Measurements from ENCODE around the gene RAB30.

- TF ChIP-seq RAD21 (IDR thresholded peaks at IDR 0.05; ENCODE audit: low read depth) (no peak), TAF1 (IDR thresholded peaks at IDR 0.05; ENCODE audit: low read depth) (no peak), TCF12 (IDR thresholded peaks at IDR 0.05; ENCODE audit: low read depth) (no peak), YY1 (IDR thresholded peaks at IDR 0.05; ENCODE audit: low read depth) (no peak), CREB1 (IDR thresholded peaks at IDR 0.05; ENCODE audit: low read depth) (no peak), CEBPB (IDR thresholded peaks at IDR 0.05) (no peak), EGR1 (IDR thresholded peaks at IDR 0.05) (no peak), NFIC (IDR thresholded peaks at IDR 0.05) (no peak), EP300 (IDR thresholded peaks at IDR 0.05; ENCODE audit: borderline replicate concordance) (no peak), FOXM1 (IDR thresholded peaks at IDR 0.05; ENCODE audit: borderline replicate concordance, low read depth) (no peak), REST (IDR thresholded peaks at IDR 0.05; ENCODE audit: low read depth) (no peak), TEAD4 (IDR thresholded peaks at IDR 0.05) (no peak)
- TF ChIP-seq, protein P1, sequence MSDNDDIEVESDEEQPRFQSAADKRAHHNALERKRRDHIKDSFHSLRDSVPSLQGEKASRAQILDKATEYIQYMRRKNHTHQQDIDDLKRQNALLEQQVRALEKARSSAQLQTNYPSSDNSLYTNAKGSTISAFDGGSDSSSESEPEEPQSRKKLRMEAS (IDR thresholded peaks at IDR 0.05), result no peak
- TF ChIP-seq, protein P2, sequence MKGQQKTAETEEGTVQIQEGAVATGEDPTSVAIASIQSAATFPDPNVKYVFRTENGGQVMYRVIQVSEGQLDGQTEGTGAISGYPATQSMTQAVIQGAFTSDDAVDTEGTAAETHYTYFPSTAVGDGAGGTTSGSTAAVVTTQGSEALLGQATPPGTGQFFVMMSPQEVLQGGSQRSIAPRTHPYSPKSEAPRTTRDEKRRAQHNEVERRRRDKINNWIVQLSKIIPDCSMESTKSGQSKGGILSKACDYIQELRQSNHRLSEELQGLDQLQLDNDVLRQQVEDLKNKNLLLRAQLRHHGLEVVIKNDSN (IDR thresholded peaks at IDR 0.05), result no peak
Observed at GRCh38 chr11:83119216-83119615, 47.5 kb upstream of the RAB30 start.

All from Ishikawa (cell line).